Esophagus muscularis mucosa (tissue), 4 donors: ENCODE results near the gene TCF3.

Source experiments
- EP300 ChIP-seq: sonication (generic); formaldehyde crosslinking; IDR thresholded peaks from one replicate; pipeline ENCODE4 v1.6.1; 2017; ENCODE audit warnings: antibody characterized with exemption
- POLR2A ChIP-seq: fragments of 450-650 bp; IDR thresholded peaks from one replicate; pipeline ENCODE4 v1.6.1; 2017; ENCODE audit warnings: antibody characterized with exemption, moderate library complexity, mild to moderate bottlenecking, low read depth
- POLR2AphosphoS5 ChIP-seq, 2 donors: sonication (generic); formaldehyde crosslinking; IDR thresholded peaks; one replicate each; pipeline ENCODE4 v1.6.1; 2017; ENCODE audit warnings: antibody characterized with exemption in 2 of 2
- TF ChIP-seq, protein P1 (sequence below), 3 experiments: fragments of 200-600 bp in 2 of 3; fragments of 450-650 bp in 1 of 3; sonication (generic) in 2 of 3; IDR thresholded peaks; one replicate each; pipeline ENCODE4 v1.5.1; 2017 to 2019; ENCODE audit warnings: antibody characterized with exemption in 3 of 3, mild to moderate bottlenecking in 2 of 3, moderate library complexity in 1 of 3

DNA sequence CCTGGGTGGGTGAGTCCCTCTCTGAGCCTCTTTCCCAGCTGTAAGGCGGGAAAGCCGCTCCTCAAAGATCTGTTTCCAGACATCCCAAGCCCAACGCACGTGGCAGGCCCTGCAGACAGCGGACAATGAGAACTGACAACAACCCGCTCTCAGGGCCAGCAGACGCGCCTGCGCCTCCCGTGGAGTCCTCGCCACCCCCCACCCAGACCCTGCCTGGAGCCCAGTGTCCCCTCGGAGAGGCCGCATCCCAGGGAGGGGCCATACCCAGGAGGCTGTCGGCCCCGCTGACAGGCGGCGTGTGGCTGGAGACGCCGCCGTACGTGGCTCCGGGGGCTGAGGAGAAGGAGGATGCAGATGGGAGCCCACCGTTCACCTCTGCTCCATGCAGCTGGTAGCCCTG is 30.8 kb downstream of the TCF3 start:
- TF ChIP-seq POLR2A = no peak
- TF ChIP-seq, protein P1, sequence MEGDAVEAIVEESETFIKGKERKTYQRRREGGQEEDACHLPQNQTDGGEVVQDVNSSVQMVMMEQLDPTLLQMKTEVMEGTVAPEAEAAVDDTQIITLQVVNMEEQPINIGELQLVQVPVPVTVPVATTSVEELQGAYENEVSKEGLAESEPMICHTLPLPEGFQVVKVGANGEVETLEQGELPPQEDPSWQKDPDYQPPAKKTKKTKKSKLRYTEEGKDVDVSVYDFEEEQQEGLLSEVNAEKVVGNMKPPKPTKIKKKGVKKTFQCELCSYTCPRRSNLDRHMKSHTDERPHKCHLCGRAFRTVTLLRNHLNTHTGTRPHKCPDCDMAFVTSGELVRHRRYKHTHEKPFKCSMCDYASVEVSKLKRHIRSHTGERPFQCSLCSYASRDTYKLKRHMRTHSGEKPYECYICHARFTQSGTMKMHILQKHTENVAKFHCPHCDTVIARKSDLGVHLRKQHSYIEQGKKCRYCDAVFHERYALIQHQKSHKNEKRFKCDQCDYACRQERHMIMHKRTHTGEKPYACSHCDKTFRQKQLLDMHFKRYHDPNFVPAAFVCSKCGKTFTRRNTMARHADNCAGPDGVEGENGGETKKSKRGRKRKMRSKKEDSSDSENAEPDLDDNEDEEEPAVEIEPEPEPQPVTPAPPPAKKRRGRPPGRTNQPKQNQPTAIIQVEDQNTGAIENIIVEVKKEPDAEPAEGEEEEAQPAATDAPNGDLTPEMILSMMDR (IDR thresholded peaks at IDR 0.05) = no peak
- no peak for TF ChIP-seq POLR2AphosphoS5 (IDR thresholded peaks at IDR 0.05)
- no peak for TF ChIP-seq EP300
